Cardiac fibroblast (primary cell): Measurements from ENCODE around the gene AK3.
"Not testable (repeated sequence)": the region's sequence is repeated elsewhere in the genome, so short reads cannot be mapped to it uniquely, and the experiment has no call there.

Experiments
- DNase-seq, 2 donors: peaks; one replicate each; pipeline versions ENCODE4 v3.0.0 to v3.0.0-alpha.2; 2010; ENCODE audit warnings: low read depth in 2 of 2
- H3K4me3 ChIP-seq, 2 donors: replicated peaks in 1 of 2; 1 replicate in 1 of 2; 2 replicates in 1 of 2; pipeline ENCODE4 v1.5.1; 2011; ENCODE audit warnings: low read depth in 2 of 2, low read length in 2 of 2, mild to moderate bottlenecking in 2 of 2, moderate library complexity in 1 of 2
- TF ChIP-seq, protein P1 (sequence below): IDR thresholded peaks from one replicate; pipeline ENCODE4 v1.5.1; 2011; ENCODE audit warnings: low read depth, mild to moderate bottlenecking, low read length, inconsistent platforms

Gene AK3

GRCh38 chr9:4780651-4781050 lies 39.6 kb upstream of the AK3 start:
- TF ChIP-seq, protein P1, sequence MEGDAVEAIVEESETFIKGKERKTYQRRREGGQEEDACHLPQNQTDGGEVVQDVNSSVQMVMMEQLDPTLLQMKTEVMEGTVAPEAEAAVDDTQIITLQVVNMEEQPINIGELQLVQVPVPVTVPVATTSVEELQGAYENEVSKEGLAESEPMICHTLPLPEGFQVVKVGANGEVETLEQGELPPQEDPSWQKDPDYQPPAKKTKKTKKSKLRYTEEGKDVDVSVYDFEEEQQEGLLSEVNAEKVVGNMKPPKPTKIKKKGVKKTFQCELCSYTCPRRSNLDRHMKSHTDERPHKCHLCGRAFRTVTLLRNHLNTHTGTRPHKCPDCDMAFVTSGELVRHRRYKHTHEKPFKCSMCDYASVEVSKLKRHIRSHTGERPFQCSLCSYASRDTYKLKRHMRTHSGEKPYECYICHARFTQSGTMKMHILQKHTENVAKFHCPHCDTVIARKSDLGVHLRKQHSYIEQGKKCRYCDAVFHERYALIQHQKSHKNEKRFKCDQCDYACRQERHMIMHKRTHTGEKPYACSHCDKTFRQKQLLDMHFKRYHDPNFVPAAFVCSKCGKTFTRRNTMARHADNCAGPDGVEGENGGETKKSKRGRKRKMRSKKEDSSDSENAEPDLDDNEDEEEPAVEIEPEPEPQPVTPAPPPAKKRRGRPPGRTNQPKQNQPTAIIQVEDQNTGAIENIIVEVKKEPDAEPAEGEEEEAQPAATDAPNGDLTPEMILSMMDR = no peak
- no peak for DNase-seq
- H3K4me3 ChIP-seq = no peak overlapping the region

GRCh38 chr9:4774958-4775357 lies 34.0 kb upstream of the AK3 start:
- DNase-seq, H3K4me3 ChIP-seq: not testable (repeated sequence)

- TF ChIP-seq, protein P1 = no peak
- no peak overlapping the region for H3K4me3 ChIP-seq
- peak; percentile 91 to 92 for DNase-seq
Observed at GRCh38 chr9:4774209-4774608, 33.2 kb upstream of the AK3 start.

GRCh38 chr9:4771788-4772187 lies 30.8 kb upstream of the AK3 start:
- no peak for DNase-seq
- no peak overlapping the region for H3K4me3 ChIP-seq
- TF ChIP-seq, protein P1 = no peak

DNA sequence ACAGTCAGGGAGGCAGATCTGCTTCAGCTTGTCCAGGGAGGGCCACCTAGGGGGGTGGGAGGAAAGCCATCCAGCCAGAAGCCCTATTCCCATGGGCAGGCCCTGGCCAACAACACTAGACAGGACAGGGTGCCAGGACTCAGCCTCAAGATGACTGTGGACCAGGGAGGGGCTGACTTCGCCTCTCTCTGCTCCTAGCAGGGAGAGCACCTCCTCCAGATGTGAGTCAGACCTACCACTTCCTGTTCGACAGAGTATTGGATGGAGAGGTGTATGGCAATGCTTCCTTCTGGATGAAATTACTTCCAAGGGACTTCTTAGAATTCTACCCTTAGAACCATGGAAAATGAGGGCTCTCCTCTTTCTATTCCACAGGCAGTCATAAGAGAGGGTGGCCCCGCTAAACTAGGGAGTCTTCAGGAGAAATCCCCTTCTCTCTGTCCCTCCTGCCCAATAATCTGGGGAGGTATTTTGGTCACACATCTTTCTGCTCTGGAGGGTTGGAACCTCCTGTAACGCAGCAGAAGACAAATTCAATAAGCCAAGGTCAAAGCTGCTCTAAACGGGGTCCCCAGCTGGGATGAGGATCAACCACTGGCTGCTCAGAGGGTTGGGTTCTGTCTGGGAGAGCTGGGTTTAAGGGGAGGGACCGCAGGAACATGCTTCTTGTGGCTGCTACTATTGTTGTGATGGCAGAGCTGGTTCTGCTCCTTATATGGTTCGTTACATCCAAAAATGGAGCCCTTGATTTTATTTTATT lies 28.5 kb upstream of the AK3 start:
- TF ChIP-seq, protein P1 = no peak
- peak; percentile 37 to 74 for DNase-seq
- no peak overlapping the region for H3K4me3 ChIP-seq

DNA sequence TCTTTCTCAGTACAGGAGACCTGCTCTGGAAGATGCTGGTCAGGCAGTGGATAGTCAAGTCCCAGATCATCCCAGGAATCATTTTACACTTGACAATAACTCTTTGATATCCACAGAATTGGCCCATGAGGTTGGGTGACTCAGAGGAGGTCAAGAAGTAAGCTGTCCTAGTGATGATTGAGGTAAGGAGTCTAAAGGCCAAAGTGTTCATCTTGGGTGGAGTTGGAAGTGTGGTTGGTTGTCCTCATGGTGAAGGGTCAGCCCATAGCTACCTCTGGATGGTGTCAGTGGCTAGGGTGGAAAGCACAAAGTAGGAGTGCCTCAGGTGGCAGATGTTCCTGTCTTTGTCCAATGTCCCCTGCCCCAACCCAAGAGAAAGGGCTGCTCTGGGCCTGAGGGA lies 27.7 kb upstream of the AK3 start:
- no peak for DNase-seq
- no peak overlapping the region for H3K4me3 ChIP-seq
- TF ChIP-seq, protein P1 = no peak

GRCh38 chr9:4764033-4764432 lies 23.0 kb upstream of the AK3 start:
- H3K4me3 ChIP-seq = no peak overlapping the region
- TF ChIP-seq, protein P1 = no peak
- no peak for DNase-seq
